GM12878 (cell line): ENCODE measurements around the gene SPTBN1. TPM values are rescaled to one million over a fixed set of nuclear protein-coding genes. Genes with fewer than 3 reads are reported as not detected.

Source experiments
- ASH2L ChIP-seq: fragments of 300-600, 200-600 bp; sonication (generic); IDR thresholded peaks from 2 replicates; pipeline ENCODE4 v1.6.1; 2017; ENCODE audit warnings: low read depth, mild to moderate bottlenecking, borderline replicate concordance
- BHLHE40 ChIP-seq, 2 experiments: fragments of 450-650 bp in 1 of 2; IDR thresholded peaks; 2 replicates each; pipeline ENCODE4 v1.6.1; 2011 to 2017; ENCODE audit warnings: low read depth in 2 of 2, borderline replicate concordance in 1 of 2, improper control_type of control experiment in 1 of 2, low read length in 1 of 2, mild to moderate bottlenecking in 1 of 2
- CBFB ChIP-seq: IDR thresholded peaks from 2 replicates; pipeline ENCODE4 v1.6.1; 2016; ENCODE audit warnings: antibody characterized with exemption, low read depth
- CREB1 ChIP-seq: IDR thresholded peaks from 2 replicates; pipeline ENCODE4 v1.6.1; 2012; ENCODE audit warnings: low read depth, mild to moderate bottlenecking, inconsistent platforms
- CREM ChIP-seq: IDR thresholded peaks from 2 replicates; pipeline ENCODE4 v1.6.1; 2014; ENCODE audit warnings: antibody characterized with exemption, low read depth
- FOS ChIP-seq: IDR thresholded peaks from 3 replicates; pipeline ENCODE4 v1.6.1; 2011; ENCODE audit warnings: borderline replicate concordance; ENCODE audit not compliant: insufficient read length; ENCODE audit errors: extremely low read depth
- GATAD2B ChIP-seq: fragments of 450-650 bp; conservative IDR thresholded peaks from 2 replicates; pipeline ENCODE4 v1.6.1; 2017; ENCODE audit warnings: low read depth, mild to moderate bottlenecking, moderate library complexity
- HDGF ChIP-seq: fragments of 450-650 bp; IDR thresholded peaks from 2 replicates; pipeline ENCODE4 v1.6.1; 2016; ENCODE audit warnings: antibody characterized with exemption
- IKZF1 ChIP-seq: fragments of 450-650 bp; conservative IDR thresholded peaks from 2 replicates; pipeline ENCODE4 v1.6.1; 2017; ENCODE audit warnings: antibody characterized with exemption, mild to moderate bottlenecking
- MEF2A ChIP-seq: IDR thresholded peaks from 2 replicates; pipeline ENCODE4 v1.6.1; 2011; ENCODE audit warnings: low read depth, mild to moderate bottlenecking, low read length, moderate library complexity; ENCODE audit not compliant: insufficient read depth
- MEF2B ChIP-seq: fragments of 450-650 bp; IDR thresholded peaks from 2 replicates; pipeline ENCODE4 v1.6.1; 2018; ENCODE audit warnings: mild to moderate bottlenecking, moderate library complexity; ENCODE audit not compliant: partially characterized antibody, poor library complexity, severe bottlenecking
- NBN ChIP-seq: fragments of 450-650 bp; IDR thresholded peaks from 2 replicates; pipeline ENCODE4 v1.6.1; 2016
- NFXL1 ChIP-seq: fragments of 450-650 bp; IDR thresholded peaks from 2 replicates; pipeline ENCODE4 v1.6.1; 2017; ENCODE audit warnings: antibody characterized with exemption, mild to moderate bottlenecking, borderline replicate concordance
- POLR2AphosphoS5 ChIP-seq: IDR thresholded peaks from 2 replicates; pipeline ENCODE4 v1.6.1; 2011; ENCODE audit warnings: mild to moderate bottlenecking, low read length, inconsistent platforms
- RBBP5 ChIP-seq: fragments of 200-600 bp; sonication (generic); conservative IDR thresholded peaks from 2 replicates; pipeline ENCODE4 v1.6.1; 2016
- RELA ChIP-seq: fragments of 450-650 bp; IDR thresholded peaks from 2 replicates; pipeline ENCODE4 v1.8.0; 2014; ENCODE audit warnings: borderline replicate concordance; ENCODE audit not compliant: partially characterized antibody
- RUNX3 ChIP-seq: IDR thresholded peaks from 2 replicates; pipeline ENCODE4 v1.6.1; 2012; ENCODE audit warnings: low read length, inconsistent platforms
- SPI1 ChIP-seq: IDR thresholded peaks from 2 replicates; pipeline ENCODE4 v1.6.1; 2011; ENCODE audit warnings: low read depth, mild to moderate bottlenecking, low read length, moderate library complexity, borderline replicate concordance; ENCODE audit not compliant: insufficient read depth
- SRF ChIP-seq, 2 experiments: IDR thresholded peaks; 2 replicates each; pipeline ENCODE4 v1.6.1; 2011; ENCODE audit warnings: low read depth in 2 of 2, low read length in 2 of 2, mild to moderate bottlenecking in 1 of 2, moderate library complexity in 1 of 2
- ZNF274 ChIP-seq: IDR thresholded peaks from one replicate; pipeline ENCODE4 v1.8.0; 2011; ENCODE audit not compliant: insufficient read length, insufficient read depth
- polyA plus RNA-seq, 11 experiments: library from polyadenylated mRNA; depleted of rRNA in 4 of 11; unstranded in 6 of 11; stranded (reverse) in 5 of 11; fragments of >200 nt; fragmentation: Nextera tagmentation in 4 of 11; fragmentation: Illumina TruSeq in 1 of 11; extraction: Ambion mirVana in 4 of 11; extraction: Trizol in 1 of 11; gene quantifications; 1 replicate in 1 of 11; 2 replicates in 10 of 11; pipeline versions ENCODE4 v1.2.1 to v1.2.3, GENCODE V29; 2011 to 2016; ENCODE audit warnings: inconsistent platforms in 2 of 11, missing spikeins in 2 of 11, low read depth in 1 of 11
- total RNA-seq, 4 experiments: library from RNA; depleted of rRNA in 3 of 4; stranded (reverse); fragments of >200 nt in 3 of 4; fragmentation: Illumina TruSeq in 1 of 4; extraction: Trizol in 1 of 4; gene quantifications; 2 replicates each; pipeline versions ENCODE4 v1.2.1 to v1.2.3, GENCODE V29; 2013 to 2021
- TF ChIP-seq, protein P1 (sequence below): IDR thresholded peaks from 2 replicates; pipeline ENCODE4 v1.6.1; 2011; ENCODE audit warnings: low read depth, mild to moderate bottlenecking, low read length, moderate library complexity, borderline replicate concordance; ENCODE audit errors: extremely low read depth
- TF ChIP-seq, protein P2 (sequence below): IDR thresholded peaks from 2 replicates; pipeline ENCODE4 v1.6.1; 2012; ENCODE audit warnings: low read length, inconsistent platforms
- TF ChIP-seq, protein P3 (sequence below): fragments of 450-650 bp; IDR thresholded peaks from 2 replicates; pipeline ENCODE4 v1.6.1; 2017; ENCODE audit warnings: mild to moderate bottlenecking
- TF ChIP-seq, protein P4 (sequence below): IDR thresholded peaks from 2 replicates; pipeline ENCODE4 v1.6.1; 2011; ENCODE audit warnings: borderline replicate concordance, low read depth, mild to moderate bottlenecking, moderate library complexity, mixed read lengths, low read length; ENCODE audit not compliant: insufficient read depth; ENCODE audit errors: extremely low read length
- TF ChIP-seq, protein P5 (sequence below): IDR thresholded peaks from 2 replicates; pipeline ENCODE4 v1.6.1; 2012; ENCODE audit warnings: low read depth, low read length, improper control_type of control experiment

SPTBN1 gene
- total and polyA plus RNA-seq, 10 of the 15 experiments (the other 5 are each of a cell fraction or from before 2014, with no cell fraction given) = 20.6 to 154 (median 76.7) TPM

DNA sequence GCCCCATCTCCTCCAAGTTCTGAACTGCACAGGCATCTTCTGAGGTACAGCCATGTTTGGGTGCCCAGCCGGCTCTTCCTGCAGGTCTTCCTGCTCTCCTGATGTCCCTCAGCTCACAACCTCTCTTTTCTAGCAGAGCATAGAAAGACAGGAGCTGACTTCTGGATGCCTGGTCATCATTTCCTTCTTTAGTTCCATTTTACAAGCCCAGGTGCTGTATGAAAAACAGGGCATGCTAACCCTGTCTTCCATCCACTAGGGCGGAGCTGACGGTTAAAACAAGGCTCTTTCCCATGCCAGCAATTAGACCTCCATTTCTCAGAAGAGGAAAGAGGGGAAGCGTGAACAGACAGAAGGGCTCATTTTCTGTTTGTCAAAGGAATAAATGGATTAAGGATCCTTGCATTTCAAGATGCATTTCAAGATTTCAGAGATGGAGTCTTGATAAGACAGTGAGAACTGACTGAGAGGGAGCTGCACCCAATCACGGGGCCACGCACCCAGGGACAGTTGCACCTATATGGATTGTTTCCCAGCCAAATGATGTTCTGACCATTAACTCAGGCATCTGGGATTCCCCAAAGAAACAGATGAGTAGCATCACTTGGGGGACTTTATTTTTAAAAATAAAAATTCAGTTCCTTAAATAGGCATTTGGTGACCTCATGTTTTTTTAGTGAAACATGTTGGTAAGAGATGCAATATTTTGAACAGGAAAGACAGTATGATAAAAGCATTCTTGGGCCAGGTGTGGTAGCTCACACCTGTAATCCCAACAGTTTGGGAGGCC is 221.5 kb downstream of the SPTBN1 start (continued):
- TF ChIP-seq RBBP5 = no peak
- TF ChIP-seq GATAD2B = no peak
- no peak for TF ChIP-seq ZNF274
- peak in 1 of 2 experiments; percentile 41; a peak in 1 of 4 replicates for TF ChIP-seq SRF (IDR thresholded peaks at IDR 0.05; ENCODE audit: low read depth in 2 of 2, low read length in 2 of 2)
- TF ChIP-seq NFXL1 = no peak
- peak; percentile 68; the same call in 1 of the 2 replicates for TF ChIP-seq CREB1
- TF ChIP-seq MEF2A = peak; percentile 96
- TF ChIP-seq, protein P1, sequence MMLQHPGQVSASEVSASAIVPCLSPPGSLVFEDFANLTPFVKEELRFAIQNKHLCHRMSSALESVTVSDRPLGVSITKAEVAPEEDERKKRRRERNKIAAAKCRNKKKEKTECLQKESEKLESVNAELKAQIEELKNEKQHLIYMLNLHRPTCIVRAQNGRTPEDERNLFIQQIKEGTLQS = no peak
- 0 out of 2 replicates have a peak, but pooled peaks have one; percentile 11 for TF ChIP-seq NBN
- TF ChIP-seq FOS = no peak
- no peak for TF ChIP-seq POLR2AphosphoS5
- peak; percentile 13; the same call in 1 of the 2 replicates for TF ChIP-seq IKZF1
- TF ChIP-seq, protein P2, sequence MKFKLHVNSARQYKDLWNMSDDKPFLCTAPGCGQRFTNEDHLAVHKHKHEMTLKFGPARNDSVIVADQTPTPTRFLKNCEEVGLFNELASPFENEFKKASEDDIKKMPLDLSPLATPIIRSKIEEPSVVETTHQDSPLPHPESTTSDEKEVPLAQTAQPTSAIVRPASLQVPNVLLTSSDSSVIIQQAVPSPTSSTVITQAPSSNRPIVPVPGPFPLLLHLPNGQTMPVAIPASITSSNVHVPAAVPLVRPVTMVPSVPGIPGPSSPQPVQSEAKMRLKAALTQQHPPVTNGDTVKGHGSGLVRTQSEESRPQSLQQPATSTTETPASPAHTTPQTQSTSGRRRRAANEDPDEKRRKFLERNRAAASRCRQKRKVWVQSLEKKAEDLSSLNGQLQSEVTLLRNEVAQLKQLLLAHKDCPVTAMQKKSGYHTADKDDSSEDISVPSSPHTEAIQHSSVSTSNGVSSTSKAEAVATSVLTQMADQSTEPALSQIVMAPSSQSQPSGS = peak; percentile 97
- TF ChIP-seq, protein P3, sequence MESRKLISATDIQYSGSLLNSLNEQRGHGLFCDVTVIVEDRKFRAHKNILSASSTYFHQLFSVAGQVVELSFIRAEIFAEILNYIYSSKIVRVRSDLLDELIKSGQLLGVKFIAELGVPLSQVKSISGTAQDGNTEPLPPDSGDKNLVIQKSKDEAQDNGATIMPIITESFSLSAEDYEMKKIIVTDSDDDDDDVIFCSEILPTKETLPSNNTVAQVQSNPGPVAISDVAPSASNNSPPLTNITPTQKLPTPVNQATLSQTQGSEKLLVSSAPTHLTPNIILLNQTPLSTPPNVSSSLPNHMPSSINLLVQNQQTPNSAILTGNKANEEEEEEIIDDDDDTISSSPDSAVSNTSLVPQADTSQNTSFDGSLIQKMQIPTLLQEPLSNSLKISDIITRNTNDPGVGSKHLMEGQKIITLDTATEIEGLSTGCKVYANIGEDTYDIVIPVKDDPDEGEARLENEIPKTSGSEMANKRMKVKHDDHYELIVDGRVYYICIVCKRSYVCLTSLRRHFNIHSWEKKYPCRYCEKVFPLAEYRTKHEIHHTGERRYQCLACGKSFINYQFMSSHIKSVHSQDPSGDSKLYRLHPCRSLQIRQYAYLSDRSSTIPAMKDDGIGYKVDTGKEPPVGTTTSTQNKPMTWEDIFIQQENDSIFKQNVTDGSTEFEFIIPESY = no peak
- peak; percentile 27 for TF ChIP-seq RELA
- peak; percentile 19; the same call in 1 of the 2 replicates for TF ChIP-seq CREM
- peak; percentile 87 for TF ChIP-seq MEF2B
- TF ChIP-seq, protein P4, sequence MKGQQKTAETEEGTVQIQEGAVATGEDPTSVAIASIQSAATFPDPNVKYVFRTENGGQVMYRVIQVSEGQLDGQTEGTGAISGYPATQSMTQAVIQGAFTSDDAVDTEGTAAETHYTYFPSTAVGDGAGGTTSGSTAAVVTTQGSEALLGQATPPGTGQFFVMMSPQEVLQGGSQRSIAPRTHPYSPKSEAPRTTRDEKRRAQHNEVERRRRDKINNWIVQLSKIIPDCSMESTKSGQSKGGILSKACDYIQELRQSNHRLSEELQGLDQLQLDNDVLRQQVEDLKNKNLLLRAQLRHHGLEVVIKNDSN = no peak
- peak; percentile 20; the same call in 1 of the 2 replicates for TF ChIP-seq SPI1
- no peak for TF ChIP-seq CBFB
- no peak for TF ChIP-seq HDGF
- TF ChIP-seq, protein P5, sequence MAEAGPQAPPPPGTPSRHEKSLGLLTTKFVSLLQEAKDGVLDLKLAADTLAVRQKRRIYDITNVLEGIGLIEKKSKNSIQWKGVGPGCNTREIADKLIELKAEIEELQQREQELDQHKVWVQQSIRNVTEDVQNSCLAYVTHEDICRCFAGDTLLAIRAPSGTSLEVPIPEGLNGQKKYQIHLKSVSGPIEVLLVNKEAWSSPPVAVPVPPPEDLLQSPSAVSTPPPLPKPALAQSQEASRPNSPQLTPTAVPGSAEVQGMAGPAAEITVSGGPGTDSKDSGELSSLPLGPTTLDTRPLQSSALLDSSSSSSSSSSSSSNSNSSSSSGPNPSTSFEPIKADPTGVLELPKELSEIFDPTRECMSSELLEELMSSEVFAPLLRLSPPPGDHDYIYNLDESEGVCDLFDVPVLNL = no peak
- TF ChIP-seq RUNX3 = peak; percentile 65
- 0 out of 4 replicates have a peak, but pooled peaks of 1 of the 2 experiments have one; percentile 20 for TF ChIP-seq BHLHE40 (IDR thresholded peaks at IDR 0.05; ENCODE audit: borderline replicate concordance in 1 of 2, low read depth in 2 of 2, low read length in 1 of 2)
- no peak for TF ChIP-seq ASH2L
